ENCODE data around the gene ZDHHC7. TPM values are rescaled to one million over a fixed set of nuclear protein-coding genes. Genes with fewer than 3 reads are reported as not detected.
A peak's percentile ranks its signal among the peaks of the same experiment; 100 is the strongest.

ZDHHC7 gene
- total RNA-seq, 2 donors from 2014 or later: 17.5 to 39.2 TPM

DNA sequence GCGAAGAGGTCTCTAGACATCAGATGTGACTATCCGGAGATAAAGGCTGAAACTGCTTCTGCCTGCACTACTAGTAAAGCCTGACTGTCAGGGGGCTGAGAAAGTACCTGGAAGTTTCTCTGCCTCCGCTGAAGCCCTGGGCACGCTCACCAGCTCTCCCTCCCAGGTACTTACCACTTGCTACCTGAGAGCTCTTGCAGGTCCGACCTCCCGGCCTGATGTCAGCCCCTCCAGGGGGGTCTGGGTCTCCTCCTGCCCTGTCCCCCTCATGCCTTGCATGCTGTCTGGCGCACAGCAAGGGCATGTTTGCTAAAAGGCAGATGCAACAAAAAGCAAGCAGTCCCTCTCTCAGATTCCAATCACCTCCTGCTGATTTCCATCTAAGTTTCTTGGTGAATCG, 17.4 kb downstream of the ZDHHC7 start:
- no peak for DNase-seq
- Histone ChIP-seq H3K4me3 (no peak overlapping the region), H3K27me3 (no peaks in the 10 kb centered on the region), H3K27ac (peak overlapping the region in 3 of 4 donors; percentile 74 to 88 (median 86)), H3K36me3 (replicated peaks in 1 of 2; ENCODE audit: insufficient read depth in 1 of 2, low read depth in 2 of 2) (peaks cover 0 to 16% of the 10 kb centered on the region in 2 donors), H3K9me3 (no peaks in the 10 kb centered on the region), H3K4me1 (peaks cover 33% of the 10 kb centered on the region)
- TF ChIP-seq, protein P1, sequence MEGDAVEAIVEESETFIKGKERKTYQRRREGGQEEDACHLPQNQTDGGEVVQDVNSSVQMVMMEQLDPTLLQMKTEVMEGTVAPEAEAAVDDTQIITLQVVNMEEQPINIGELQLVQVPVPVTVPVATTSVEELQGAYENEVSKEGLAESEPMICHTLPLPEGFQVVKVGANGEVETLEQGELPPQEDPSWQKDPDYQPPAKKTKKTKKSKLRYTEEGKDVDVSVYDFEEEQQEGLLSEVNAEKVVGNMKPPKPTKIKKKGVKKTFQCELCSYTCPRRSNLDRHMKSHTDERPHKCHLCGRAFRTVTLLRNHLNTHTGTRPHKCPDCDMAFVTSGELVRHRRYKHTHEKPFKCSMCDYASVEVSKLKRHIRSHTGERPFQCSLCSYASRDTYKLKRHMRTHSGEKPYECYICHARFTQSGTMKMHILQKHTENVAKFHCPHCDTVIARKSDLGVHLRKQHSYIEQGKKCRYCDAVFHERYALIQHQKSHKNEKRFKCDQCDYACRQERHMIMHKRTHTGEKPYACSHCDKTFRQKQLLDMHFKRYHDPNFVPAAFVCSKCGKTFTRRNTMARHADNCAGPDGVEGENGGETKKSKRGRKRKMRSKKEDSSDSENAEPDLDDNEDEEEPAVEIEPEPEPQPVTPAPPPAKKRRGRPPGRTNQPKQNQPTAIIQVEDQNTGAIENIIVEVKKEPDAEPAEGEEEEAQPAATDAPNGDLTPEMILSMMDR (IDR thresholded peaks at IDR 0.05): no peak
- no peak for TF ChIP-seq POLR2A (IDR thresholded peaks at IDR 0.05)
- ATAC-seq: no peak
- intact Hi-C loops (cut with DNase I): no loop called here
- WGBS, 2 donors: 84 to 94% methylated on average over 8 of the region's 8 CpGs

GRCh38 chr16:84992717-84993075, 18.6 kb downstream of the ZDHHC7 start:
- intact Hi-C loops (cut with DNase I): no loop called here
- TF ChIP-seq, protein P1 (IDR thresholded peaks at IDR 0.05): no peak
- TF ChIP-seq POLR2A (IDR thresholded peaks at IDR 0.05): no peak
- no peaks in the 10 kb centered on the region for H3K27me3 ChIP-seq
- H3K36me3 ChIP-seq (replicated peaks in 1 of 2; ENCODE audit: insufficient read depth in 1 of 2, low read depth in 2 of 2): peaks cover 0 to 25% of the 10 kb centered on the region in 2 donors
- ATAC-seq (no peak), DNase-seq (no peak)
- no peak overlapping the region for H3K4me3 ChIP-seq
- WGBS, 2 donors: 80 to 97% methylated on average over 3 of the region's 3 CpGs
- H3K9me3 ChIP-seq: no peaks in the 10 kb centered on the region
- peaks cover 24% of the 10 kb centered on the region for H3K4me1 ChIP-seq
- H3K27ac ChIP-seq: peak overlapping the region in 2 of 4 donors; percentile 29 to 88

DNA sequence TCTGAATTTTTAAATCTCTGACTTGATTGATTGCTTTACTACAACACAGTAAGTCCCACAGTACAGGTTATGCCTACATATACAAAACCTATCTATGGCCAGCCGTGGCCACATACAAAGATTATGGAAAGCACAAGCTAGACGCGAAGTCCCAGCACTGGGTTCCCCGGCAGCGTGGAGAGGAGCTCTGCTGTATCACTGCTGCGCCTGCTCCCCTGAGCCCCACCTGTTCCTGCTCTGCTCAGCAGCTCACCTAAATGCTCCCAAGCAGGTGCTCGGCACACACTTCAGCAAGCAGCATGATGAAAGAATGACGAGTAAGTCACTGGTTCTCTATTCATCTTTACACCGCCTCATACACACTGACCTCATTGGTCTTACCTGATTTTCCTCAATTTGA, 20.6 kb downstream of the ZDHHC7 start:
- peaks cover 24% of the 10 kb centered on the region for H3K4me1 ChIP-seq
- H3K36me3 ChIP-seq (replicated peaks in 1 of 2; ENCODE audit: insufficient read depth in 1 of 2, low read depth in 2 of 2): peaks cover 0 to 30% of the 10 kb centered on the region in 2 donors
- no peaks in the 10 kb centered on the region for H3K27me3 ChIP-seq
- intact Hi-C loops (cut with DNase I): no loop called here
- DNase-seq (no peak), ATAC-seq (no peak)
- H3K4me3 ChIP-seq: no peak overlapping the region
- WGBS, 2 donors: 91 to 92% methylated on average over 6 to 9 of the region's 9 CpGs
- H3K9me3 ChIP-seq: no peaks in the 10 kb centered on the region
- no peak overlapping the region for H3K27ac ChIP-seq
- TF ChIP-seq POLR2A (IDR thresholded peaks at IDR 0.05): no peak
- TF ChIP-seq, protein P1 (IDR thresholded peaks at IDR 0.05): no peak

GRCh38 chr16:84989749-84990620, 21.4 kb downstream of the ZDHHC7 start:
- H3K27ac ChIP-seq: no peak overlapping the region
- intact Hi-C loops (cut with DNase I): no loop called here
- 84 to 86% methylated on average over 21 to 27 of the region's 27 CpGs for WGBS, 2 donors
- no peaks in the 10 kb centered on the region for H3K27me3 ChIP-seq
- H3K36me3 ChIP-seq (replicated peaks in 1 of 2; ENCODE audit: insufficient read depth in 1 of 2, low read depth in 2 of 2): peaks cover 0 to 30% of the 10 kb centered on the region in 2 donors
- ATAC-seq: no peak
- peaks cover 17% of the 10 kb centered on the region for H3K4me1 ChIP-seq
- DNase-seq: no peak
- no peak overlapping the region for H3K4me3 ChIP-seq
- TF ChIP-seq, protein P1 (IDR thresholded peaks at IDR 0.05): no peak
- TF ChIP-seq POLR2A (IDR thresholded peaks at IDR 0.05): no peak
- H3K9me3 ChIP-seq: no peaks in the 10 kb centered on the region

All from body of pancreas (tissue), 4 donors.